Common myeloid progenitor, CD34-positive (primary cell): ENCODE data around the gene PCSK5.
"Not testable (repeated sequence)": the region's sequence is repeated elsewhere in the genome, so short reads cannot be mapped to it uniquely, and the experiment has no call there.

Experiments
- CTCF ChIA-PET: fragments of 350-600 bp; sonication (Branson Sonifier 250); formaldehyde crosslinking; loops from one replicate; lab custom pipeline; 2021; ENCODE audit warnings: antibody characterized with exemption; lab: Charles Lee
- POLR2A ChIA-PET: fragments of 350-600 bp; sonication (Branson Sonifier 250); formaldehyde crosslinking; loops from one replicate; lab custom pipeline; 2021; ENCODE audit warnings: antibody characterized with exemption; lab: Charles Lee
- DNase-seq, 3 donors: peaks; one replicate each; pipeline versions ENCODE4 v3.0.0 to v3.0.0-alpha.2; 2013
- H3K27ac ChIP-seq, 2 experiments: 1 replicate in 1 of 2; 2 replicates in 1 of 2; pipeline ENCODE4 v1.7.0; 2013; ENCODE audit warnings: inconsistent platforms in 2 of 2, low read length in 2 of 2, mild to moderate bottlenecking in 2 of 2, low read depth in 1 of 2, moderate library complexity in 1 of 2; ENCODE audit not compliant: severe bottlenecking in 2 of 2, insufficient read depth in 1 of 2, poor library complexity in 1 of 2
- H3K27me3 ChIP-seq, 5 experiments: replicated peaks in 2 of 5; 1 replicate in 3 of 5; 2 replicates in 2 of 5; pipeline versions ENCODE4 v1.6.1 to v1.7.0; 2013; ENCODE audit warnings: low read length in 4 of 5, mild to moderate bottlenecking in 2 of 5, moderate library complexity in 2 of 5, inconsistent platforms in 1 of 5; ENCODE audit not compliant: insufficient read depth in 5 of 5, control insufficient read depth in 4 of 5
- H3K36me3 ChIP-seq, 4 experiments: 1 replicate in 2 of 4; 2 replicates in 2 of 4; pipeline versions ENCODE4 v1.6.1 to v1.7.0; 2013; ENCODE audit warnings: low read length in 3 of 4, control low read depth in 1 of 4, mild to moderate bottlenecking in 1 of 4; ENCODE audit not compliant: control insufficient read depth in 4 of 4, insufficient read depth in 4 of 4
- H3K4me1 ChIP-seq, 4 experiments: 1 replicate in 3 of 4; 2 replicates in 1 of 4; pipeline versions ENCODE4 v1.6.1 to v1.7.1; 2013; ENCODE audit warnings: low read length in 3 of 4, mild to moderate bottlenecking in 3 of 4, control low read depth in 1 of 4, inconsistent platforms in 1 of 4, moderate library complexity in 1 of 4; ENCODE audit not compliant: control insufficient read depth in 4 of 4, insufficient read depth in 4 of 4; ENCODE audit errors: control extremely low read depth in 1 of 4
- H3K4me3 ChIP-seq, 7 experiments: 1 replicate in 4 of 7; 2 replicates in 3 of 7; pipeline versions ENCODE4 v1.5.1 to v1.7.0; 2013; ENCODE audit warnings: mild to moderate bottlenecking in 7 of 7, low read length in 6 of 7, moderate library complexity in 6 of 7, inconsistent platforms in 2 of 7, low read depth in 2 of 7, control low read depth in 1 of 7; ENCODE audit not compliant: insufficient read depth in 4 of 7, control insufficient read depth in 1 of 7; ENCODE audit errors: extremely low read depth in 1 of 7
- H3K9me3 ChIP-seq, 5 experiments: 1 replicate in 4 of 5; 2 replicates in 1 of 5; pipeline versions ENCODE4 v1.6.1 to v1.7.1; 2013; ENCODE audit warnings: low read length in 4 of 5, mild to moderate bottlenecking in 2 of 5, inconsistent platforms in 1 of 5, low read depth in 1 of 5, moderate library complexity in 1 of 5; ENCODE audit not compliant: control insufficient read depth in 4 of 5, insufficient read depth in 2 of 5; ENCODE audit errors: control extremely low read depth in 1 of 5
- WGBS: methylation state at CpG from one replicate; pipeline ENCODE4 v1.1.5; 2013; ENCODE audit not compliant: insufficient coverage; 5-methylcytosine and 5-hydroxymethylcytosine counted together

PCSK5 gene

GRCh38 chr9:76316069-76316468 is 425.6 kb downstream of the PCSK5 start:
- CTCF ChIA-PET = interaction anchor here (1.1 kb wide), 1 partner anchor 25 kb away, joined by 3 read pairs; no protein-coding TSS in a partner anchor
- H3K4me1 ChIP-seq = peaks cover 0 to 10% (median 0%) of the 10 kb centered on the region in 4 experiments
- WGBS = no CpG with 5 or more reads among the region's 2 CpGs
- no peaks in the 10 kb centered on the region for H3K9me3 ChIP-seq
- no peak overlapping the region for H3K27ac ChIP-seq
- H3K4me3 ChIP-seq = no peak overlapping the region
- H3K27me3 ChIP-seq = no peaks in the 10 kb centered on the region
- POLR2A ChIA-PET = interaction anchor here (0.7 kb wide), 1 partner anchor 168 kb away, joined by 6 read pairs; no protein-coding TSS in a partner anchor
- DNase-seq = no peak
- H3K36me3 ChIP-seq = no peaks in the 10 kb centered on the region

GRCh38 chr9:76319466-76319865 is 429.0 kb downstream of the PCSK5 start:
- H3K4me1 ChIP-seq, DNase-seq, H3K36me3 ChIP-seq, H3K4me3 ChIP-seq, H3K9me3 ChIP-seq, CTCF ChIA-PET, POLR2A ChIA-PET, H3K27me3 ChIP-seq, H3K27ac ChIP-seq: not testable (repeated sequence)
- 93% methylated on average over 8 of the region's 13 CpGs for WGBS

GRCh38 chr9:76321195-76321828 is 430.8 kb downstream of the PCSK5 start:
- no peaks in the 10 kb centered on the region for H3K27me3 ChIP-seq
- peaks cover 0 to 20% (median 8%) of the 10 kb centered on the region in 4 experiments for H3K4me1 ChIP-seq
- POLR2A ChIA-PET = no interaction called here
- CTCF ChIA-PET = interaction anchor here (1.2 to 1.4 kb wide), 2 partner anchors 14 to 1057 kb away, joined by 3 to 4 read pairs; no protein-coding TSS in a partner anchor
- peak in 2 of 3 donors; percentile 48 to 62 for DNase-seq
- H3K9me3 ChIP-seq = no peaks in the 10 kb centered on the region
- no peaks in the 10 kb centered on the region for H3K36me3 ChIP-seq
- 47% methylated on average over 9 of the region's 9 CpGs for WGBS
- no peak overlapping the region for H3K27ac ChIP-seq
- no peak overlapping the region for H3K4me3 ChIP-seq

DNA sequence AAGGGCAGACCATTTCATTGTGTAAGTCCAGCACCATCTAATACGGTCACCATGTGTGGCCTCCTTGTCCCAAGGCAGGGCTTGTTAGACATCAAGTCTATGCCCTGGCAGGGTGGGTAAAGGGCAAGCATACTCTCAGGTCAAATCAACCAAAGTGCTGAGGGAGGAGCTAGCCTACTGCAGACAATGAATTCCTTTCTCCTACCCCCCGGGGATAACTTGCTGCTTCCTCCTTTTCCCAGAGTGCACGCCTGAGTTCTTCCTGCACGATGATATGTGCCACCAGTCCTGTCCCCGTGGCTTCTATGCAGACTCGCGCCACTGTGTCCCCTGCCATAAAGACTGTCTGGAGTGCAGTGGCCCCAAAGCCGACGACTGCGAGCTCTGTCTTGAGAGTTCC is 432.3 kb downstream of the PCSK5 start:
- no peak for DNase-seq
- no peak overlapping the region for H3K4me3 ChIP-seq
- H3K27ac ChIP-seq = no peak overlapping the region
- H3K36me3 ChIP-seq = no peaks in the 10 kb centered on the region
- CTCF ChIA-PET = interaction anchor here (1.1 kb wide), 1 partner anchor 13 kb away, joined by 6 read pairs; no protein-coding TSS in a partner anchor
- H3K9me3 ChIP-seq = no peaks in the 10 kb centered on the region
- H3K4me1 ChIP-seq = peaks cover 0 to 20% (median 8%) of the 10 kb centered on the region in 4 experiments
- no peaks in the 10 kb centered on the region for H3K27me3 ChIP-seq
- POLR2A ChIA-PET = no interaction called here
- WGBS = 75% methylated on average over 9 of the region's 10 CpGs

DNA sequence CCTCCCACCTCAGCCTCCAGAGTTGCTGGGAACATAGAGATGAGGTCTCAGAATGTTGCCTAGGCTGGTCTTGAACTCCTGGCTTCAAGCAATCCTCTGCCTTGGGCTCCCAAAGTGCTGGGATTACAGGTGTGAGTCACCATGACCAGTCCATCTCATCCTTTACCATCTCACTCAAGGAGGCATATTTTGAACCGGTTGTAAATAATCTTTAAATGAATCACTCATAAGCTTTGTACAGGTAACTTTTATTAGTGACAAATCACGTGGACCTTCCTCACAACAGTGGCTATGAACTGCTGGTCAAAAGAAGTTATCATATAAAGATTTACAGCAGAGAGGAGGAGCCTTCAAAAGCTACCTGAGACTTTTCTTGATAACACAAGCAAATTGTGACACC is 433.0 kb downstream of the PCSK5 start:
- no peaks in the 10 kb centered on the region for H3K27me3 ChIP-seq
- POLR2A ChIA-PET = no interaction called here
- CTCF ChIA-PET = interaction anchor here (0.9 to 1.1 kb wide), 2 partner anchors 12 to 381 kb away, joined by 3 to 6 read pairs; no protein-coding TSS in a partner anchor
- no peaks in the 10 kb centered on the region for H3K36me3 ChIP-seq
- no peak for DNase-seq
- 100% methylated on average over 1 of the region's 2 CpGs for WGBS
- H3K4me3 ChIP-seq = no peak overlapping the region
- no peaks in the 10 kb centered on the region for H3K9me3 ChIP-seq
- H3K4me1 ChIP-seq = peaks cover 0 to 20% (median 8%) of the 10 kb centered on the region in 4 experiments
- H3K27ac ChIP-seq = no peak overlapping the region

- H3K36me3 ChIP-seq, H3K27ac ChIP-seq, DNase-seq, H3K4me3 ChIP-seq, H3K9me3 ChIP-seq, H3K27me3 ChIP-seq, POLR2A ChIA-PET: not testable (repeated sequence)
- CTCF ChIA-PET = interaction anchor here (0.9 to 1.1 kb wide), 3 partner anchors 9 to 380 kb away, joined by 3 to 6 read pairs (median 4); no protein-coding TSS in a partner anchor
- 97% methylated on average over 6 of the region's 7 CpGs for WGBS
- H3K4me1 ChIP-seq = peaks cover 0 to 20% (median 8%) of the 10 kb centered on the region in 4 experiments
Observed at GRCh38 chr9:76324030-76324429, 433.6 kb downstream of the PCSK5 start.

DNA sequence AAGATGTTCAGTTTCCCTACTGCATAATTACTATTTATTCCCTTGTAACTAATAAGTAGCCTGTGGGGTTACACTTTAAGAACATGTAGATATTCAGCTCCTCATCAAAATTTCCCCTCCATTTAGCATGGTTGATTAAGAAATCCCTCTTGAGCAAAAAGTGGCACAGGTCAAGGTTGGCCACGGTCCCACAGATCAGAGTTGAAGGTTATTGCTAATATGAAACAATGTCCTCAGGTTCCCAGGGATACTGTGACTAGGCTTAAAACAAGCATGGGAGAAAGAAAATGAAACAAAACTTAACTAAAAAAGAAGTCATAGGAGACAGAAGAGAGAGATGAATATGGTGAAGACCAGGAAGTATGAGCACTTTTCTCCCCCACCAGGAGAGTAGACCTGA is 439.6 kb downstream of the PCSK5 start:
- POLR2A ChIA-PET = no interaction called here
- CTCF ChIA-PET = no interaction called here

More for the DNA sequence above, 439.6 kb downstream of the PCSK5 start:
- WGBS = 100% methylated on average over 1 of the region's 1 CpG
- Histone ChIP-seq H3K27ac (no peak overlapping the region), H3K4me3 (no peak overlapping the region), H3K9me3 (no peaks in the 10 kb centered on the region), H3K4me1 (peaks cover 0 to 8% (median 4%) of the 10 kb centered on the region in 4 experiments), H3K27me3 (peaks cover 0 to 2% (median 0%) of the 10 kb centered on the region in 5 experiments), H3K36me3 (no peaks in the 10 kb centered on the region)
- no peak for DNase-seq
